IMR-90 (cell line): ENCODE results near the gene ADD2.
A peak's percentile ranks its signal among the peaks of the same experiment; 100 is the strongest.

Source experiments
- BHLHE40 ChIP-seq: fragments of 150-350 bp; IDR thresholded peaks from 2 replicates; pipeline ENCODE4 v1.6.1; 2016; ENCODE audit warnings: mild to moderate bottlenecking, low read depth, low read length
- CEBPB ChIP-seq: IDR thresholded peaks from 2 replicates; pipeline ENCODE4 v1.6.1; 2012; ENCODE audit warnings: low read depth, low read length, improper control_type of control experiment
- CTCF ChIP-seq: conservative IDR thresholded peaks from 2 replicates; pipeline ENCODE4 v1.5.1; 2012; ENCODE audit warnings: mild to moderate bottlenecking, low read depth, low read length, improper control_type of control experiment
- MAFK ChIP-seq: IDR thresholded peaks from 2 replicates; pipeline ENCODE4 v1.6.1; 2012; ENCODE audit warnings: low read depth, low read length, improper control_type of control experiment
- MAZ ChIP-seq: IDR thresholded peaks from 2 replicates; pipeline ENCODE4 v1.6.1; 2012; ENCODE audit warnings: low read depth, mild to moderate bottlenecking, low read length, improper control_type of control experiment, moderate library complexity, borderline replicate concordance
- RAD21 ChIP-seq: IDR thresholded peaks from 2 replicates; pipeline ENCODE4 v1.6.1; 2012; ENCODE audit warnings: low read length, improper control_type of control experiment
- USF2 ChIP-seq: fragments of 150-350 bp; IDR thresholded peaks from 2 replicates; pipeline ENCODE4 v1.6.1; 2017; ENCODE audit warnings: mild to moderate bottlenecking, antibody characterized with exemption, low read length, low read depth
- TF ChIP-seq, protein P1 (sequence below): fragments of 150-350 bp; IDR thresholded peaks from 2 replicates; pipeline ENCODE4 v1.6.1; 2016; ENCODE audit warnings: low read depth, mild to moderate bottlenecking, low read length, moderate library complexity, borderline replicate concordance

DNA sequence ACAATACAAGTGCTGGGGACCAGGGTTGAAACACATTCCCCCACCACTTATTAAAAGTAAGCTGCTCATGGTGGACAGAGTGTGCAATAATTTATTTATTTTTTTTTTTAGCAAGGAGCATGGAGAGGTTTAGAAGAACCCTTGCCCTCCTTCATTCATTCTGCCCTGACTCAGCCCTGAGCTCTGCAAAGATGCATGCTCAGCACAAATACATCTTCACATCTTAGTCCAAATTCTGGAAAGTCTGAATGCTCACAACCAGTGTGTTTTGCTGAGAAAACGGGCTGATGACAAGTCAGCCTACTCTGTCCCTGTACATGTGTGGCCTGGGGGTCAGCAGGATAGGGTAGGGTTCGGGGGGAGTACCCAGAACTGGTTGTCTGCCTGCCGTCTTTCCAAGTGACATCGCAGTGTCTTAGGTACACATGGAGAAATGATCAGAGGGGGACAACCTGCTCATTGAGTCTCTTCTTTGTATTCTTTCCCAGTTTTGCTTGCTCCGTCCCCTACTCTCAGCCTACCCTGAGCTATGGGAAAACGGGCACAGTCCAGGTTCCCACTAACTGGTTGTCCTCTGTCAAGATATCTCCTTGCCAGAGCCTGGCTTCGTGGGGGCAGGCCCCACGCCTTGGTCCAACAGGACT lies 76.4 kb downstream of the ADD2 start:
- TF ChIP-seq CTCF, result no peak
- TF ChIP-seq BHLHE40, result no peak
- TF ChIP-seq, protein P1, sequence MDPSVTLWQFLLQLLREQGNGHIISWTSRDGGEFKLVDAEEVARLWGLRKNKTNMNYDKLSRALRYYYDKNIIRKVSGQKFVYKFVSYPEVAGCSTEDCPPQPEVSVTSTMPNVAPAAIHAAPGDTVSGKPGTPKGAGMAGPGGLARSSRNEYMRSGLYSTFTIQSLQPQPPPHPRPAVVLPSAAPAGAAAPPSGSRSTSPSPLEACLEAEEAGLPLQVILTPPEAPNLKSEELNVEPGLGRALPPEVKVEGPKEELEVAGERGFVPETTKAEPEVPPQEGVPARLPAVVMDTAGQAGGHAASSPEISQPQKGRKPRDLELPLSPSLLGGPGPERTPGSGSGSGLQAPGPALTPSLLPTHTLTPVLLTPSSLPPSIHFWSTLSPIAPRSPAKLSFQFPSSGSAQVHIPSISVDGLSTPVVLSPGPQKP, result no peak
- no peak for TF ChIP-seq CEBPB
- TF ChIP-seq RAD21, result no peak
- TF ChIP-seq MAFK, result peak; percentile 65
- TF ChIP-seq MAZ, result no peak
- TF ChIP-seq USF2, result no peak
